ENCODE results near the gene PHF2. TPM values are rescaled to one million over a fixed set of nuclear protein-coding genes. Genes with fewer than 3 reads are reported as not detected.

PHF2 gene
- total and polyA plus RNA-seq, 9 of the 15 experiments (the other 6 are each of a cell fraction or from before 2014, with no cell fraction given) = 0.37 to 14.4 (median 8.1) TPM

GRCh38 chr9:93619272-93619775, 42.9 kb downstream of the PHF2 start (continued):
- no peak for TF ChIP-seq EZH2 (IDR thresholded peaks at IDR 0.05; ENCODE audit: borderline replicate concordance, low read depth, low read length)
- TF ChIP-seq, protein P1, sequence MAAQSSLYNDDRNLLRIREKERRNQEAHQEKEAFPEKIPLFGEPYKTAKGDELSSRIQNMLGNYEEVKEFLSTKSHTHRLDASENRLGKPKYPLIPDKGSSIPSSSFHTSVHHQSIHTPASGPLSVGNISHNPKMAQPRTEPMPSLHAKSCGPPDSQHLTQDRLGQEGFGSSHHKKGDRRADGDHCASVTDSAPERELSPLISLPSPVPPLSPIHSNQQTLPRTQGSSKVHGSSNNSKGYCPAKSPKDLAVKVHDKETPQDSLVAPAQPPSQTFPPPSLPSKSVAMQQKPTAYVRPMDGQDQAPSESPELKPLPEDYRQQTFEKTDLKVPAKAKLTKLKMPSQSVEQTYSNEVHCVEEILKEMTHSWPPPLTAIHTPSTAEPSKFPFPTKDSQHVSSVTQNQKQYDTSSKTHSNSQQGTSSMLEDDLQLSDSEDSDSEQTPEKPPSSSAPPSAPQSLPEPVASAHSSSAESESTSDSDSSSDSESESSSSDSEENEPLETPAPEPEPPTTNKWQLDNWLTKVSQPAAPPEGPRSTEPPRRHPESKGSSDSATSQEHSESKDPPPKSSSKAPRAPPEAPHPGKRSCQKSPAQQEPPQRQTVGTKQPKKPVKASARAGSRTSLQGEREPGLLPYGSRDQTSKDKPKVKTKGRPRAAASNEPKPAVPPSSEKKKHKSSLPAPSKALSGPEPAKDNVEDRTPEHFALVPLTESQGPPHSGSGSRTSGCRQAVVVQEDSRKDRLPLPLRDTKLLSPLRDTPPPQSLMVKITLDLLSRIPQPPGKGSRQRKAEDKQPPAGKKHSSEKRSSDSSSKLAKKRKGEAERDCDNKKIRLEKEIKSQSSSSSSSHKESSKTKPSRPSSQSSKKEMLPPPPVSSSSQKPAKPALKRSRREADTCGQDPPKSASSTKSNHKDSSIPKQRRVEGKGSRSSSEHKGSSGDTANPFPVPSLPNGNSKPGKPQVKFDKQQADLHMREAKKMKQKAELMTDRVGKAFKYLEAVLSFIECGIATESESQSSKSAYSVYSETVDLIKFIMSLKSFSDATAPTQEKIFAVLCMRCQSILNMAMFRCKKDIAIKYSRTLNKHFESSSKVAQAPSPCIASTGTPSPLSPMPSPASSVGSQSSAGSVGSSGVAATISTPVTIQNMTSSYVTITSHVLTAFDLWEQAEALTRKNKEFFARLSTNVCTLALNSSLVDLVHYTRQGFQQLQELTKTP (IDR thresholded peaks at IDR 0.05; ENCODE audit: low read depth in 1 of 2, partially characterized antibody in 2 of 2) = no peak

DNA sequence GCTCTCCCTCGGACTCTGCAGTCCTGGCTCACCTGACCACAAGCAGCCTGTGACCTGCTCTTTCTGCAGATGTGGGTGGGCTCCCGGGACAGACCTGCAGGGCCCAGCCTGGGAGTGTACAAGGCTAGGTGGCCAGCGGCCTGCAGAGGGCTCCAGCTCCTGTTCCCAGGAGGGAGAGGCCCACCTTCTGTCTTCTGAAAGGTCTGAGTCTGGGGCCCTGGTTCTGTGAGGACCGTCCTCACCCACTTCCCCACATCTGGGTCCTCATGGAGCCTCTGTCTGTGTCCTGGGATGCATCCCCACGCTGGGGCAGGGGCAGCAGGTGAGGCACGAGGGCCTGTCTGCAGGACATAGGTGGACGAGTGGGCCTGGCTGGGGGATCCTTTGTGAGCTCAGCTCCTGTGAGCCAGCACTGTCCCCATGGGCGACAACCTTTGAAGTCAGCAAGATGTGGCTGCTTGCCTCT, 43.7 kb downstream of the PHF2 start:
- H3K4me3 ChIP-seq = no peak overlapping the region
- ATAC-seq (peak; percentile 82), FAIRE-seq (no peak), DNase-seq (ENCODE audit: extremely low read depth in 1 of 4, low spot score in 3 of 4) (no peak)
- H3K4me1 ChIP-seq (replicated peaks in 1 of 2; ENCODE audit: control insufficient read depth in 2 of 2, insufficient read depth in 2 of 2, low read length in 2 of 2) = peaks cover 3 to 21% of the 10 kb centered on the region in 2 experiments; a peak in 3 of 5 replicates
- no peak overlapping the region for H2AFZ ChIP-seq (ENCODE audit: low read depth, low read length)
- 37% methylated on average over 7 of the region's 8 CpGs for WGBS (ENCODE audit: insufficient coverage, low coverage, missing lambda C conversion rate)
- no peaks in the 10 kb centered on the region for H3K27me3 ChIP-seq (ENCODE audit: control insufficient read depth in 2 of 2, insufficient read depth in 2 of 2, low read length in 2 of 2)
- peaks cover 8% of the 10 kb centered on the region; the same call in 1 of the 2 replicates for H4K20me1 ChIP-seq (replicated peaks; ENCODE audit: control insufficient read depth, insufficient read depth, low read length)
- no peaks in the 10 kb centered on the region for H3K36me3 ChIP-seq (ENCODE audit: control insufficient read depth, insufficient read depth, low read length)
- no peak for TF ChIP-seq KLF10 (CRISPR knock-in tag; IDR thresholded peaks at IDR 0.05)
- TF ChIP-seq, protein P2, sequence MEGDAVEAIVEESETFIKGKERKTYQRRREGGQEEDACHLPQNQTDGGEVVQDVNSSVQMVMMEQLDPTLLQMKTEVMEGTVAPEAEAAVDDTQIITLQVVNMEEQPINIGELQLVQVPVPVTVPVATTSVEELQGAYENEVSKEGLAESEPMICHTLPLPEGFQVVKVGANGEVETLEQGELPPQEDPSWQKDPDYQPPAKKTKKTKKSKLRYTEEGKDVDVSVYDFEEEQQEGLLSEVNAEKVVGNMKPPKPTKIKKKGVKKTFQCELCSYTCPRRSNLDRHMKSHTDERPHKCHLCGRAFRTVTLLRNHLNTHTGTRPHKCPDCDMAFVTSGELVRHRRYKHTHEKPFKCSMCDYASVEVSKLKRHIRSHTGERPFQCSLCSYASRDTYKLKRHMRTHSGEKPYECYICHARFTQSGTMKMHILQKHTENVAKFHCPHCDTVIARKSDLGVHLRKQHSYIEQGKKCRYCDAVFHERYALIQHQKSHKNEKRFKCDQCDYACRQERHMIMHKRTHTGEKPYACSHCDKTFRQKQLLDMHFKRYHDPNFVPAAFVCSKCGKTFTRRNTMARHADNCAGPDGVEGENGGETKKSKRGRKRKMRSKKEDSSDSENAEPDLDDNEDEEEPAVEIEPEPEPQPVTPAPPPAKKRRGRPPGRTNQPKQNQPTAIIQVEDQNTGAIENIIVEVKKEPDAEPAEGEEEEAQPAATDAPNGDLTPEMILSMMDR (IDR thresholded peaks at IDR 0.05 in 2 of 3, conservative IDR thresholded peaks at IDR 0.05 in 1 of 3; ENCODE audit: insufficient read depth in 2 of 3, low read depth in 1 of 3, low read length in 3 of 3) = 0 out of 6 replicates have a peak, but pooled peaks of 2 of the 3 experiments have one; percentile 5 to 8
- H3K9me1 ChIP-seq (ENCODE audit: control insufficient read depth, insufficient read depth, low read length) = peaks cover 3% of the 10 kb centered on the region
- H3K79me2 ChIP-seq (ENCODE audit: control insufficient read depth, insufficient read depth, low read length) = peaks cover 5% of the 10 kb centered on the region; the same call in 1 of the 3 replicates
- intact Hi-C loops (cut with micrococcal nuclease) (no loop called here), in situ Hi-C loops (cut with MboI) (no loop called here)
- peak overlapping the region in 1 of 2 experiments; percentile 45; a peak in 1 of 4 replicates for H3K9ac ChIP-seq (ENCODE audit: insufficient read depth in 1 of 2, low read depth in 2 of 2, low read length in 2 of 2)
- no peaks in the 10 kb centered on the region for H3K9me3 ChIP-seq (replicated peaks; ENCODE audit: control insufficient read depth, insufficient read depth, low read depth, low read length)
- ChIA-PET CTCF (ENCODE audit: low intra/inter-chr PET ratio) (no interaction called here), POLR2A (interaction anchor here (0.6 kb wide), 1 partner anchor 335 kb away, joined by 3 read pairs; no protein-coding TSS in a partner anchor)
- H3K4me2 ChIP-seq (ENCODE audit: insufficient read depth, low read length) = no peak overlapping the region
- BruUV-seq (replicated peaks) = no TSS peak
- no peak overlapping the region for H3K27ac ChIP-seq (ENCODE audit: extremely low read depth, low read depth, low read length)
